GM18505 (cell line): ENCODE results near the gene FGFR1OP2.

Experiments
- ATAC-seq: cut with Tn5 transposase; IDR thresholded peaks from one replicate; pipeline ENCODE4 v1.9.1; 2021; ENCODE audit not compliant: unreplicated experiment
- POLR2A ChIP-seq: IDR thresholded peaks from 4 replicates; pipeline ENCODE4 v1.6.1; 2011; ENCODE audit warnings: borderline replicate concordance; ENCODE audit not compliant: insufficient read depth, insufficient read length; ENCODE audit errors: extremely low read depth

Gene FGFR1OP2

DNA sequence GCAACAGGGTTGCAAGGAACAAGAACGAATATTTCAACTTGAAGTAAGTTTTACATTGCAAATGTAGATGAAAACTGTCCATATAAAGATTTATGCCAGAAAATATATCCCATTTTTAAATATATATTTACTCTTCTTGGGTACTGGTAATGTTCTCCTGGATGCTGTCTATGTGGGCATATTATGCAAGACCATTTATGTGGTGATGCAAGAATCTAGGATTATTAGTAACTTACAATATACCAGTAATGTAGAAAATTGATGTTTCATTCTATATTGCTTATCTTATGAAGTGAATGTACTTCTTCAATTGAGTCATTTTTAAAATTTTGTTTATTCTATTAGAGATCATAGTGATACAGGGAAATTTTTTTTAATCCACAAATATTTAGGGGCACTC, 25.1 kb downstream of the FGFR1OP2 start:
- no peak for ATAC-seq

GRCh38 chr12:26966842-26967241, 28.6 kb downstream of the FGFR1OP2 start:
- no peak for ATAC-seq
- TF ChIP-seq POLR2A, result no peak

More for the DNA sequence above, 25.1 kb downstream of the FGFR1OP2 start:
- no peak for TF ChIP-seq POLR2A

- ATAC-seq, result no peak
- no peak for TF ChIP-seq POLR2A
These were observed 31.9 kb downstream of the FGFR1OP2 start for GRCh38 chr12:26970136-26970535.

- TF ChIP-seq POLR2A, result no peak
- ATAC-seq, result peak; percentile 98
These were observed 33.7 kb downstream of the FGFR1OP2 start for GRCh38 chr12:26971963-26972362.

GRCh38 chr12:26976687-26977086, 38.4 kb downstream of the FGFR1OP2 start:
- no peak for ATAC-seq
- no peak for TF ChIP-seq POLR2A

GRCh38 chr12:26978801-26979200, 40.5 kb downstream of the FGFR1OP2 start:
- no peak for ATAC-seq
- TF ChIP-seq POLR2A, result no peak

DNA sequence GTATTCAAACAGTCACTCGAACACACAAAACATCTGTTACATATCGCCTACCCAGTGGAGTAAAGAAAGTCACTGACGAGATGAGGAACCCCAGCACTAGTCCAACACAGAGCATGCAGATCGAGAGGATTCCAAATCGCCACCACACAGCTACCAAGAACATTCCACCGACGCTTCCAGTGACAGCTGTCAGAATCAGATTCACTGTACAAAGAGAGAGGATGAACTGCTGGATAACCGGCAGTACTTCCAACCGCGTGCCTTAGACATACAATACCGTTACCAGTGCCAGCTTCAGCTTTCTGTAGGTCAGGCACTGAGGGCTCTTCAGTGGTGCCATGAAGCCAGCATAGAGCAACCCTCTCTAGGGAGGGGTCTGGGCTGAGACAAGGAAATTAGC, 41.5 kb downstream of the FGFR1OP2 start:
- no peak for ATAC-seq
- TF ChIP-seq POLR2A, result no peak

- ATAC-seq, result no peak
- no peak for TF ChIP-seq POLR2A
These were observed 44.6 kb downstream of the FGFR1OP2 start for GRCh38 chr12:26982866-26983265.

- no peak for ATAC-seq
- TF ChIP-seq POLR2A, result no peak
These were observed 49.6 kb downstream of the FGFR1OP2 start for GRCh38 chr12:26987634-26988424.

DNA sequence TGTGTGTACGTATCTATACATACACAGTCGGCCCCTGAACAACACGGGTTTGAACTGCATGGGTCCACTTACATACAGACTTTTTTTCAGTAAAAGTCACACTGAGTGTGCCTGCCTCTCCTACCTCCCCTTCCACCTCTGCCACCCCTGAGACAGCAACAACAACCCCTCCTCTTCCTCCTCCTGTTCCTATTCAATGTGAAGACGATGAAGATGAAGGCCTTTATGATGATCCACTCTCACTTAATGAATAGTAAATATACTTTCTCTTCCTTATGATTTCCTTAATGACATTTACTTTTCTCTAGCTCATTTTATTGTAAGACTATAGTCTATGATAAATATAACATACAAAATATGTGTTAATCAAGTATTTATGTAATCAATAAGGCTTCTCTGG, 50.4 kb downstream of the FGFR1OP2 start:
- no peak for ATAC-seq
- TF ChIP-seq POLR2A, result no peak

DNA sequence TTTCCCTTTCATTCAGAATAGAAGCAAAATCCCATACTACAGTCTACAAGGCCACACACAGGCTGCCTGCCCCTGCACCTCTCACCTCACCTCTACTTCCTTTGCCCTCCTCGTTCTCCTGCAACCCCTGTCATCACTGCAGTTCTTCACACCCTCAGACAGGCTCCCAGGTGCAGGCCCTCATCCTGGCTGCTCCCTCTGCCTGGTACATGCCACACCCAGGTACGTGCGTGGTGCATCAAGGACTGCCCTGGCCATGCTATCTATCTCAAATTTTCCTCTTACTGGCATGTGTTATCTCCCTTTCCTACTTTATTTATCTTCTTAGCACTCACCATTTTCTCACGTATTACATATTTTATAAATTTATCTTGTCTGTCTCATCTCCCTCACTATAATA, 51.6 kb downstream of the FGFR1OP2 start:
- no peak for ATAC-seq
- no peak for TF ChIP-seq POLR2A

DNA sequence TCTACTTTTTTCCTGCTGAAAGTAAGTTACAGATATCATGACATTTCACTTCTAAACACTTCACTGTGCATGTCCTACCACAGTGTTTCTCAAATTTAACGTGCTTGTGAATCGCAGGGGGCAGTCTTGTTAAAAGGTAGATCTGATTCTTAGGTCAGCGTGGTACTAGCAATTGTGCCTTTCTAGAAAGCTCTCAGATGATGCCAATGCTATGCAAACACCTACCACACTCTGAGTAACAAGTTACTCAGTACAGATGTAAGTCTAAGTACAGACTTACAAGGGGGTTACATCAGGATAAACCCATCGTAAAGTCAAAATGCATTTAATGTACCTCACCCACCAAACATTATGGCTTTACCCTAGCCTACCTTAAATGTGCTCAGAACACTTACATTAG, 53.6 kb downstream of the FGFR1OP2 start:
- TF ChIP-seq POLR2A, result no peak
- ATAC-seq, result no peak

- TF ChIP-seq POLR2A, result no peak
- ATAC-seq, result no peak
These were observed 55.8 kb downstream of the FGFR1OP2 start for GRCh38 chr12:26994109-26994508.

GRCh38 chr12:26995706-26996105, 57.4 kb downstream of the FGFR1OP2 start:
- TF ChIP-seq POLR2A, result no peak
- ATAC-seq, result no peak

- TF ChIP-seq POLR2A, result no peak
- no peak for ATAC-seq
These were observed 58.7 kb downstream of the FGFR1OP2 start for GRCh38 chr12:26997003-26997402.

- ATAC-seq, result no peak
- TF ChIP-seq POLR2A, result no peak
These were observed 62.7 kb downstream of the FGFR1OP2 start for GRCh38 chr12:27000961-27001360.

DNA sequence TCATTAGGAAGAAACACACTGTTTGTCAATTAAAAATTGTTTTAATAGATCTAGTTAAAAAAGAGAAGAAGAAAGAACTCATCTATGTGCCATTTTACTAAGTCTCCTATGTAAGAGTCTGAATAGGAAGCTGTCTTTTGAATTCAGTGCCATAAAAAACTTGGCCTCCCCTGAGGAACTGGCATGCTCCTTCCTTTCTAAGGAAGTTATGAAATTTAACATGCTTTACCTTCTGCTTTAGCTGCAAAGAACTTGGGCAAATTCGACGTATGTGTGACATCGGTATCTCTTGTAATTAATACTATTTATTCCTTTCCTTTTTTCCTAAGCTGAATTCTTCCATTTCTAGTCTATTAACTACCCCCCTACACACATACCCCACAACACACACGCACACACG, 63.4 kb downstream of the FGFR1OP2 start:
- ATAC-seq, result no peak
- TF ChIP-seq POLR2A, result no peak
